GM12878 (cell line): ENCODE measurements around the gene MAML3.

Experiments
- CHD4 ChIP-seq: fragments of 200-600 bp; sonication (generic); IDR thresholded peaks from 2 replicates; pipeline ENCODE4 v1.6.1; 2016; ENCODE audit warnings: mild to moderate bottlenecking
- POLR2A ChIP-seq: IDR thresholded peaks from 2 replicates; pipeline ENCODE4 v1.6.1; 2011; ENCODE audit warnings: low read depth, mild to moderate bottlenecking, low read length
- TARDBP ChIP-seq: IDR thresholded peaks from 2 replicates; pipeline ENCODE4 v1.6.1; 2016; ENCODE audit warnings: borderline replicate concordance
- ZNF687 ChIP-seq: fragments of 450-650 bp; IDR thresholded peaks from 2 replicates; pipeline ENCODE4 v1.6.1; 2017; ENCODE audit warnings: mild to moderate bottlenecking, moderate library complexity

GRCh38 chr4:139978692-139979091, 175.3 kb downstream of the MAML3 start:
- TF ChIP-seq ZNF687 (no peak), TARDBP (no peak), CHD4 (no peak), POLR2A (no peak)
